Myocyte (in vitro differentiated cells): Measurements from ENCODE around the gene PCDHB15. TPM values are rescaled to one million over a fixed set of nuclear protein-coding genes. Genes with fewer than 3 reads are reported as not detected.
"Not testable (repeated sequence)": the region's sequence is repeated elsewhere in the genome, so short reads cannot be mapped to it uniquely, and the experiment has no call there.

Source experiments
- DNase-seq: peaks from one replicate; pipeline ENCODE4 v3.0.0-alpha.2; 2012; ENCODE audit warnings: low read depth
- polyA plus RNA-seq: library from polyadenylated mRNA; unstranded; fragments of >200 nt; gene quantifications from one replicate; pipeline ENCODE4 v1.2.1, GENCODE V29; 2012; ENCODE audit warnings: missing spikeins
- total RNA-seq: library from RNA; depleted of rRNA; stranded (reverse); fragments of >200 nt; gene quantifications from 2 replicates; pipeline ENCODE4 v1.2.3, GENCODE V29; 2014

Gene PCDHB15
- total RNA-seq: 3.1 and 4.6 TPM in 2 replicates
- polyA plus RNA-seq: 2.1 TPM

- DNase-seq: peak; percentile 16
These were observed at the start of gene PCDHB15 for GRCh38 chr5:141245250-141245717. PCDHB15 (plus strand) TSS chr5:141245395; CDS start chr5:141245579, 184 bp downstream.

- DNase-seq: no peak
These were observed 48.8 kb upstream of the PCDHB15 start for GRCh38 chr5:141196363-141196762.

GRCh38 chr5:141199359-141200235, 45.6 kb upstream of the PCDHB15 start, which contains the start of gene PCDHB11:
PCDHB11 (plus strand) TSS chr5:141199627; CDS start chr5:141199775, 148 bp downstream.
- peak; percentile 23 for DNase-seq

GRCh38 chr5:141201126-141201525, 44.1 kb upstream of the PCDHB15 start:
- not testable (repeated sequence) for DNase-seq

GRCh38 chr5:141201646-141202045, 43.5 kb upstream of the PCDHB15 start:
- not testable (repeated sequence) for DNase-seq

- DNase-seq: peak; percentile 41
These were observed 36.7 kb upstream of the PCDHB15 start, which contains the start of gene PCDHB12 for GRCh38 chr5:141208478-141208877. PCDHB12 (plus strand) TSS chr5:141208719; CDS start chr5:141208908, 189 bp downstream.

- DNase-seq: not testable (repeated sequence)
These were observed 34.9 kb upstream of the PCDHB15 start for GRCh38 chr5:141210281-141210680.

GRCh38 chr5:141210849-141211248, 34.3 kb upstream of the PCDHB15 start:
- not testable (repeated sequence) for DNase-seq

- DNase-seq: peak; percentile 56
These were observed 31.4 kb upstream of the PCDHB15 start, which contains the start of gene PCDHB13 for GRCh38 chr5:141213656-141214339. PCDHB13 (plus strand) TSS chr5:141213919; CDS start chr5:141214124, 205 bp downstream.

GRCh38 chr5:141214583-141214982, 30.6 kb upstream of the PCDHB15 start:
- not testable (repeated sequence) for DNase-seq

GRCh38 chr5:141215504-141215903, 29.7 kb upstream of the PCDHB15 start:
- DNase-seq: not testable (repeated sequence)

GRCh38 chr5:141216035-141216434, 29.2 kb upstream of the PCDHB15 start:
- DNase-seq: not testable (repeated sequence)

GRCh38 chr5:141223112-141223783, 21.9 kb upstream of the PCDHB15 start, which contains the start of gene PCDHB14:
PCDHB14 (plus strand) TSS chr5:141223343; CDS start chr5:141223506, 163 bp downstream.
- DNase-seq: peak; percentile 5

GRCh38 chr5:141224844-141225243, 20.4 kb upstream of the PCDHB15 start:
- DNase-seq: not testable (repeated sequence)

- DNase-seq: not testable (repeated sequence)
These were observed 19.8 kb upstream of the PCDHB15 start for GRCh38 chr5:141225421-141225820.

- no peak for DNase-seq
These were observed 11.0 kb upstream of the PCDHB15 start for GRCh38 chr5:141234109-141234667.

- DNase-seq: not testable (repeated sequence)
These were observed 9.3 kb upstream of the PCDHB15 start for GRCh38 chr5:141235922-141236321.

GRCh38 chr5:141236516-141237313, 8.5 kb upstream of the PCDHB15 start:
- DNase-seq: no peak

GRCh38 chr5:141241496-141241895, 3.7 kb upstream of the PCDHB15 start:
- no peak for DNase-seq

- DNase-seq: not testable (repeated sequence)
These were observed 1.8 kb downstream of the PCDHB15 start for GRCh38 chr5:141246971-141247370.
